Suprapubic skin (tissue), 4 donors: ENCODE results near the gene KLHDC9. TPM values are rescaled to one million over a fixed set of nuclear protein-coding genes. Genes with fewer than 3 reads are reported as not detected.

Experiments
- DNase-seq, 2 donors: peaks; one replicate each; pipeline ENCODE4 v3.0.0-alpha.2; 2019; ENCODE audit warnings: low spot score in 2 of 2
- H3K27ac ChIP-seq: fragments of 200-600 bp; sonication (generic); one replicate; pipeline ENCODE4 v1.5.1; 2019
- H3K27me3 ChIP-seq: fragments of 200-600 bp; sonication (generic); one replicate; pipeline ENCODE4 v1.5.1; 2019
- H3K36me3 ChIP-seq: fragments of 200-600 bp; sonication (generic); one replicate; pipeline ENCODE4 v1.5.1; 2019
- H3K4me1 ChIP-seq: fragments of 200-600 bp; sonication (generic); one replicate; pipeline ENCODE4 v1.5.1; 2019
- H3K4me3 ChIP-seq: fragments of 200-600 bp; sonication (generic); one replicate; pipeline ENCODE4 v1.5.1; 2019; ENCODE audit warnings: mild to moderate bottlenecking
- H3K9me3 ChIP-seq: fragments of 200-600 bp; sonication (generic); one replicate; pipeline ENCODE4 v1.5.1; 2019
- EP300 ChIP-seq: sonication (generic); formaldehyde crosslinking; IDR thresholded peaks from one replicate; pipeline ENCODE4 v1.6.1; 2017; ENCODE audit warnings: antibody characterized with exemption
- POLR2A ChIP-seq, 2 donors: fragments of 450-650 bp; IDR thresholded peaks; one replicate each; pipeline ENCODE4 v1.6.1; 2017; ENCODE audit warnings: antibody characterized with exemption in 2 of 2, mild to moderate bottlenecking in 2 of 2, moderate library complexity in 2 of 2
- POLR2AphosphoS5 ChIP-seq, 3 donors: sonication (generic); formaldehyde crosslinking; IDR thresholded peaks; one replicate each; pipeline ENCODE4 v1.6.1; 2017; ENCODE audit warnings: antibody characterized with exemption in 3 of 3
- WGBS: methylation state at CpG from one replicate; pipeline ENCODE4 v1.1.5; 2018; 5-methylcytosine and 5-hydroxymethylcytosine counted together
- total RNA-seq, 4 donors: library from RNA; depleted of rRNA; stranded (reverse); fragments of >200 nt; gene quantifications; one replicate each; pipeline ENCODE4 v1.1.0, GENCODE V29; 2016
- TF ChIP-seq, protein P1 (sequence below), 2 donors: fragments of 200-600 bp in 1 of 2; fragments of 450-650 bp in 1 of 2; sonication (generic) in 1 of 2; IDR thresholded peaks; one replicate each; pipeline ENCODE4 v1.5.1; 2016 to 2019; ENCODE audit warnings: antibody characterized with exemption in 2 of 2, mild to moderate bottlenecking in 1 of 2, moderate library complexity in 1 of 2

Gene KLHDC9, protein sequence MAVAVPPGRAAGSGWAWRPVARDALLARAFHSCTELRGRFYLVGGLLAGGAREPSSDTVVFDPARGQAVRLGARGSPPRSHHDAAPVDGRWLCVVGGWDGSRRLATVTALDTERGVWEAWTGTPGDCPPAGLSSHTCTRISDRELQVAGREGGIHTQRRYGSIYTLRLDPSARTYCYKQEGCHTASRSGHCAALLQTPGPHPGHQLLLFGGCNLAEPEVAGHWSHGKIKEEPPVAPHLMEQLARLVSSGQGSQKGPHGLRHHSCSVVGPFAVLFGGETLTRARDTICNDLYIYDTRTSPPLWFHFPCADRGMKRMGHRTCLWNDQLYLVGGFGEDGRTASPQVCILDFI
- total RNA-seq: 1 to 10 TPM in 3 of 4 donors, not detected in 1; 1.3 to 4.0 (median 1.4) TPM

DNA sequence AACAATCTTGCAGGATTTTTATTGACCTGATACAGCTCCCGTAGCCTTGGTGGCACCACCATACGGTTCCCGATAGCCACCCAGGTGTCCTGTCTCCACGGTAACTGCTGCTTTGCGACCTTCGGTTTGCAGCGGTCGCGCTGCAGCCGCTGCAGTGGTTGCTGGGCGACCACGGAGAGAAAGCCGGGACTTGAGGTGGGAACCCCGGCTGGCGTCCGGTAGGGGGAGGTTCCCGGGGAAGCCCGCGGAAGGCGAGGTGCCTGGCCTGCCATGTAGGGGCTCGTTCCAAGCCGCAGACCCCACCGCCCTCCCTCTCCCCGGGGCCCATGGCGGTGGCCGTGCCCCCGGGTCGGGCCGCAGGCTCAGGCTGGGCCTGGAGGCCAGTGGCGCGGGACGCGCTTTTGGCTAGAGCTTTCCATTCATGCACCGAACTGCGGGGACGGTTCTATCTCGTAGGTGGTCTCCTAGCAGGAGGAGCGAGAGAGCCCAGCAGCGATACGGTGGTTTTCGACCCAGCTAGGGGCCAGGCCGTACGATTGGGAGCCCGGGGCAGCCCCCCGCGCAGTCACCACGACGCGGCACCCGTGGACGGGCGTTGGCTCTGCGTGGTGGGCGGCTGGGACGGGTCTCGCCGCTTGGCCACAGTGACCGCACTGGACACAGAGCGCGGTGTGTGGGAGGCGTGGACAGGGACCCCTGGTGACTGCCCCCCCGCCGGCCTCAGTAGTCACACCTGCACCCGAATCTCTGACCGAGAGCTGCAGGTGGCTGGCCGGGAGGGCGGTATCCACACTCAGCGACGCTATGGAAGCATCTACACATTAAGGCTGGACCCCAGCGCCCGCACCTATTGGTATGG, at the start of gene KLHDC9:
KLHDC9 (plus strand) TSS at position 152 of the 859 bp plus-strand sequence; CDS start at position 327, 175 bp downstream.
- H3K27ac ChIP-seq: peak within 1 kb of the TSS; percentile 39
- WGBS: 16% methylated on average over 37 of the region's 71 CpGs
- peaks cover 19% of the 10 kb centered on the region for H3K36me3 ChIP-seq
- peaks cover 33% of the 10 kb centered on the region for H3K4me1 ChIP-seq
- DNase-seq: no peak
- no peak for TF ChIP-seq POLR2A (IDR thresholded peaks at IDR 0.05)
- TF ChIP-seq, protein P1, sequence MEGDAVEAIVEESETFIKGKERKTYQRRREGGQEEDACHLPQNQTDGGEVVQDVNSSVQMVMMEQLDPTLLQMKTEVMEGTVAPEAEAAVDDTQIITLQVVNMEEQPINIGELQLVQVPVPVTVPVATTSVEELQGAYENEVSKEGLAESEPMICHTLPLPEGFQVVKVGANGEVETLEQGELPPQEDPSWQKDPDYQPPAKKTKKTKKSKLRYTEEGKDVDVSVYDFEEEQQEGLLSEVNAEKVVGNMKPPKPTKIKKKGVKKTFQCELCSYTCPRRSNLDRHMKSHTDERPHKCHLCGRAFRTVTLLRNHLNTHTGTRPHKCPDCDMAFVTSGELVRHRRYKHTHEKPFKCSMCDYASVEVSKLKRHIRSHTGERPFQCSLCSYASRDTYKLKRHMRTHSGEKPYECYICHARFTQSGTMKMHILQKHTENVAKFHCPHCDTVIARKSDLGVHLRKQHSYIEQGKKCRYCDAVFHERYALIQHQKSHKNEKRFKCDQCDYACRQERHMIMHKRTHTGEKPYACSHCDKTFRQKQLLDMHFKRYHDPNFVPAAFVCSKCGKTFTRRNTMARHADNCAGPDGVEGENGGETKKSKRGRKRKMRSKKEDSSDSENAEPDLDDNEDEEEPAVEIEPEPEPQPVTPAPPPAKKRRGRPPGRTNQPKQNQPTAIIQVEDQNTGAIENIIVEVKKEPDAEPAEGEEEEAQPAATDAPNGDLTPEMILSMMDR (IDR thresholded peaks at IDR 0.05): peak in 1 of 2 donors; percentile 11
- no peaks in the 10 kb centered on the region for H3K9me3 ChIP-seq
- peak within 1 kb of the TSS; percentile 72 for H3K4me3 ChIP-seq
- no peaks in the 10 kb centered on the region for H3K27me3 ChIP-seq

- Histone ChIP-seq H3K4me3 (no peak overlapping the region), H3K9me3 (no peaks in the 10 kb centered on the region), H3K4me1 (peaks cover 17% of the 10 kb centered on the region), H3K27ac (no peak overlapping the region), H3K27me3 (no peaks in the 10 kb centered on the region), H3K36me3 (peaks cover 34% of the 10 kb centered on the region)
- WGBS: 93% methylated on average over 3 of the region's 5 CpGs
- no peak for DNase-seq
- TF ChIP-seq, protein P1 (IDR thresholded peaks at IDR 0.05): no peak
- TF ChIP-seq POLR2AphosphoS5 (IDR thresholded peaks at IDR 0.05) (no peak), POLR2A (IDR thresholded peaks at IDR 0.05) (no peak), EP300 (no peak)
These were observed 49.0 kb upstream of the KLHDC9 start for GRCh38 chr1:161048949-161049722.

DNA sequence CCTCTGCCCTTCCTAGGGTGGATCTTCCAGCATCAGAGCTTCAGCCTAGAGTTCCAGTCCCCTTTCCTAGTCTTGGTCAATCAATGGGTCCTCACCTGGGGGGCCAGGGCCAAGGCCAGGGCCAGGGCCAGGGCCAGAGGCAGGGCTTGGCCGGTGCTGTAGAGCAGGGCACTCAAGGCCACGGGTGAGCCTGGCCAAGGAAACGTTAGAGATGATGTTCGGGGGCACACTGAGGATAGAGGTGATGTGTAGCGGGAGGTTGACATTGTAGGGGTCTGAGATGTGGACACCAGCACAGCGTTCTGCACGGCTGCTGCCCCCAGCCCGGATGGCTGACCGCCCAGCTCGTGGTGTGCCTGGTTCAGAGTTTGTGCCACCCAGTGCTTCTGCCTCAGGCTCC, 46.9 kb upstream of the KLHDC9 start:
- Histone ChIP-seq H3K27ac (no peak overlapping the region), H3K9me3 (no peaks in the 10 kb centered on the region), H3K36me3 (peaks cover 40% of the 10 kb centered on the region), H3K4me1 (peaks cover 8% of the 10 kb centered on the region), H3K4me3 (no peak overlapping the region), H3K27me3 (peaks cover 6% of the 10 kb centered on the region)
- 89% methylated on average over 10 of the region's 10 CpGs for WGBS
- no peak for TF ChIP-seq EP300
- no peak for TF ChIP-seq POLR2A (IDR thresholded peaks at IDR 0.05)
- TF ChIP-seq, protein P1 (IDR thresholded peaks at IDR 0.05): no peak
- DNase-seq: no peak

GRCh38 chr1:161052899-161053298, 45.3 kb upstream of the KLHDC9 start:
- DNase-seq: no peak
- Histone ChIP-seq H3K4me1 (no peaks in the 10 kb centered on the region), H3K36me3 (peaks cover 40% of the 10 kb centered on the region), H3K9me3 (no peaks in the 10 kb centered on the region), H3K27me3 (peaks cover 9% of the 10 kb centered on the region), H3K4me3 (no peak overlapping the region), H3K27ac (no peak overlapping the region)
- 80% methylated on average over 1 of the region's 3 CpGs for WGBS
- no peak for TF ChIP-seq POLR2AphosphoS5 (IDR thresholded peaks at IDR 0.05)
- TF ChIP-seq EP300: no peak
- TF ChIP-seq POLR2A (IDR thresholded peaks at IDR 0.05): no peak
- TF ChIP-seq, protein P1 (IDR thresholded peaks at IDR 0.05): no peak
